Endometrial microvascular endothelial cells (primary cell): Measurements from ENCODE around the gene RNF213. TPM values are rescaled to one million over a fixed set of nuclear protein-coding genes. Genes with fewer than 3 reads are reported as not detected.

Source experiments
- in situ Hi-C: cut with HindIII; loops from 2 replicates; pipeline ENCODE4 v1.10.0; 2017; ENCODE audit warnings: low sequenced_read_pairs, low pct_unique_long_range_greater_than_20kb; ENCODE audit errors: inconsistent ontology term
- total RNA-seq: library from RNA; depleted of rRNA; stranded (reverse); fragments of >200 nt; gene quantifications from one replicate; pipeline ENCODE4 v1.2.3, GENCODE V29; 2015; ENCODE audit errors: inconsistent ontology term

Gene RNF213
- total RNA-seq, 1 donor from 2014 or later: 80.8 TPM

DNA sequence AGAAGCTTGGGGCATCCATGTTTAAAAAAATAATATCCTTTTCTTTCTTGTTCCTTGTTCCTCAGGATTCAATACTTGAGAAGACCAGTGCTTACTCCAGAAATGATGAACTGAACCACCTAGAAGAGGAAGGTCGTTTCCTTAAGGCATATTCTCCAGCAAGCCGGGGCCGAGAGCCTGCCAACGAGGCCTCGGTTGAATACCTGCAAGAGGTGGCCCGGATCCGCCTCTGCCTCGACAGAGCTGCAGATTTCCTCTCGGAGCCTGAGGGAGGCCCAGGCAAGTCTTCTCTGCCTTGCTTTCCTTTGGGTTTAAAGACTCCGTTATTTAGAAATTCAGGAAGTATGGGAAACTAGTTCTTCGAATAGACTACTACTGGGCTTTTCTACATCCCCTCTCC is 111.8 kb downstream of the RNF213 start:
- in situ Hi-C loops: no loop called here

GRCh38 chr17:80372922-80373570 is 112.4 kb downstream of the RNF213 start:
- in situ Hi-C loops: no loop called here

GRCh38 chr17:80374039-80374731 is 113.5 kb downstream of the RNF213 start:
- in situ Hi-C loops: no loop called here

DNA sequence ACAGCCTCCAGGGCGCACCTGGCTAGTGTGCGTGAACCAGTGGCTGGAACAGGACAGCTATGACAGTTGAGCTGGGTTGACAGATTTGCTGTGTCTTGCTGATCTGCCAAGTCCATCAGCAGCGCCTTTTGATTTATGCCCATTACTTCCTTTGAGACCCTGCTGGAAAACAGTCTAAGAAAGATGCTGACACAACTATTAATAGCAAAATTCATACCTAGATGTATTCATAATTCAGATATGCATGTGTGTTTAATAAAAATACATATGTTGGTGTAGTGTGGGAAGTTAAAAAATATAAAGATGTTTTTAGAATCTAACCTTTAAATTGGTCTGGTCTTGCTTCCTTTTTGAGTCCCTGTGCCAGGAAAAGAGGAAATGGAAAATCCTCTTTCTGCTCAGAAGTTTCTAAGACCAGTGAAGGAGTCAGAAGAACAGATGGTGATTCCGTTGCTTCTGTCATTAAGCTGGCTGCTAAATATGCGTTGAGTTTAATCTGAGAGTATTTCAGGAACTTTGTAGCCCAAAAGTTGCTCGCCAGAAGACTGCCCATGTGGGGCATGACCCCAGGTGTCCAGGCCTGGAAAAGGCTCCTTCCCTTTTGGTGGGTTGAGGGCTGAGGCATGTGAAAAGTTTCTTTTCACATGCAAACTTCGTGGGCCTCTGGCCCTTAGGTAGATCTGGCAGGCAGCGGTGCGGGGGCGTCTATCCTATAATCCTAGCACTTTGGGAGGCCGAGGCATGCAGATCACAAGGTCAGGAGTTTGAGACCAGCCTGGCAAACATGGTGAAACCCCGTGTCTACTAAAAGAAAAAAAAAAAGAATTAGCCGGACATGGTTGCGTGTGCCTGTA is 114.3 kb downstream of the RNF213 start:
- in situ Hi-C loops: no loop called here

- in situ Hi-C loops: no loop called here
Measured at GRCh38 chr17:80376531-80376930, 115.9 kb downstream of the RNF213 start.

DNA sequence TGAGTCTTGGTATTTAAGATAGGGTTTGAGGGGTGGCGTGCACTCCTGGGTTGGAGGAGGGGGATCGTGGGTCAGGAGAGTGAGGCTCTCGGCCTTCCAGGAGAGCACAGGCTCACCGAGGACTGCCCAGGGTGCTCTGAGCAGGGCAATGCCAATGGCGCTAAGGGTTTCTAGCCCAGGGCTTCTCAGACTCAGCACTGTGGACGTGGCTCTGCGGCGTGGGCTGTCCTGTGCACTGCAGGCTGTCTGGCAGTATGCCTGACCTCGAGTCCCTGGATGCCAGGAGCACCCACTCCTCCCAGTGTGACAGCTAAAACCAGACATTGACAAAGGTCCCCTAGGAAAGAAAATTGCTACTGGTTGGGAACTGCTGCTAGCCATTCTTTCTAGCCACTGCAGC is 117.1 kb downstream of the RNF213 start:
- in situ Hi-C loops: no loop called here

- in situ Hi-C loops: no loop called here
Measured at GRCh38 chr17:80379348-80379747, 118.7 kb downstream of the RNF213 start.

DNA sequence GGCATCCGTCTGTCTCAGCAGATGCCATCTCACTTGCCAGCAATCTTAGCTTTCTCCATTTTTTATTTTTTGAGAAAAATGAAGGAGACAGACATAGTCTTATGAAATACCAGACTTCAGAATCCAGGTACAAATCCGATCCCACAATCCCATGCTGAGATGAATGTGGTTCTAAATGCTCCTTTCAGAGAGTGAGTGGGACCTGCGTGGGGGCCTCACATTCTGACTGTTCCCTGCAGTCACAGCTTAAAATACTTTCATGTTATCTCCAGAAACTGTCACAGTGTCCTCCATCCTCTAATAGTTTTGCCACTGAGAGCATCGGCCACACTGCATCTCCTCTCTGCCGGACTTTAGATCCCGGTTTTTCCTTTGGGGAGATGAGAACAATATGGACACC is 119.4 kb downstream of the RNF213 start:
- in situ Hi-C loops: no loop called here

GRCh38 chr17:80380555-80381002 is 119.9 kb downstream of the RNF213 start:
- in situ Hi-C loops: no loop called here

- in situ Hi-C loops: no loop called here
Measured at GRCh38 chr17:80381416-80381923, 120.8 kb downstream of the RNF213 start.

DNA sequence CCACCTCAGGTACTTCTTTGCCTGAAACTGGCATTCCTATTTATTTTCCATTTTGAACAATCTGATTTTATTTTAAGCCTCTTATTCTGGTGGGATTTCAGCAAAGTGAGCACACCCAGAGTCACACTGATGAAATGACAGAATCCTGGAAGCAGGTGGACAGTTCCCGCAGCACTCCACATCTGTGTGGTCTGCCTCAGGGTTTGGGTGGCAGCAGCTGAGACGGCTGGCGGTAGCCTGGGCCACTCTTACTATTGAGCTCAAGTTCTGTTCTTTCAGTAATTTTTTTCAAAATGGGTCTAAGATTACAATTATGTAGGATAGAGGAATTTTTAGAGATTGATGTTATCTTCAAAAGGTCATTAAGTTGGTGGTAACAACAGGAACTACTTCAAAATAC is 121.8 kb downstream of the RNF213 start:
- in situ Hi-C loops: no loop called here

- in situ Hi-C loops: no loop called here
Measured at GRCh38 chr17:80382956-80383355, 122.3 kb downstream of the RNF213 start.

DNA sequence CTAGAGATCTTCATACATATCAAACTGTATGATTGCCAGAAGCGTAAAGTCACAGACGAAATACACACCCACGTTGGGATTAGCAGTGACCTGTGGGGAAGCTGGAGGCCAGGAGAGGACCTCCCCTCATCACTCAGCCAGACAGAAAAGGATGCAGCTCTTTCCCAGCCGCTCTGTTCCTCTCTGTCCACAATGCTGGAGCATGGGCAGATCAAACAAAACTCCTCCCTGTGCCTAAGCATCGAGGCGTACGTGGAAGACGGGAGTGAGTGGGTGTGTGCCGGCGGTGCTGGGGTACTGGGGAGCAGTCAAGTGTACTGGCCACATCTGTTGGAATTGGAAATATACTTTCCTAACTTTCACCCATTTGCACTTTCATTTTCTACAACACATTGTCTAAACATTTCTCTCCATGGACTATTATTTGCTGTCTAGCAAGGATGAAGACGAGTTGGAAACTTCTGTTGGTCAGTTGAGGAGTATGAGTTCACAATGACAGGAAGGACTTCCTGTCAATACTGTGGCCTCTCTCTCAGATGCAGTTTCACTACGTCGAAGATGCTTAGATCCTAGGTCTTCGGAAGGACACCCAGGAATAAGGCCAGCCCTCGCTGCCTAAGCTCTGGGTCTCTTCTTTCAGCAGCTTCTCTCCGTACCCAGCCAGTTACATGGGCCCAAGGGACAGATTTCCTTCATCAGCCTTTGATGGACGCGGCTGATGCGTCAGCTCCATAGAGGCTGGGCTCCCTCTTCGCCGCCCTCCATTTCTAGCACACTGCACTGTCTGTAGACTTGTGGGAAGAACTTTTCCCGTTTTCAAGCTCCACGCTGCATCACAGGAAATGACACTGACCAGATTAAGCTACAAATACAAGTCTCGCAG is 123.7 kb downstream of the RNF213 start:
- in situ Hi-C loops: no loop called here

DNA sequence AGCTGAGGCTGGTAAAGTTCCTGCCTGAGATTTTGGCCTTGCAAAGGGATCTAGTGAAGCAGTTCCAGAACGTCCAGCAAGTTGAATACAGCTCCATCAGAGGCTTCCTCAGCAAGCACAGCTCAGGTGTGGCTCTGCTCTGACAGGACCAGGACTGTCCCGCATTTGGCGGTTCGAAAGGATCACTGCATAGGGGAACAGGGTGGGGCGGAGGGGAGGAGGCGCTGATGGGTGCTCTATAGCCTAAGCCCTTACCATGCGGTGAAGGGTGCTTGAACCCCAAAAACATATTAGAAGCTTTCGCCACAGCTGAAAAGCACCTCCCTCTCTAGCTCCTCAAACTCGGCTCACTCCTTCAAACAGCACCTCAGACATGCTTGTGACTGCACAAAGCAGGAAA is 124.4 kb downstream of the RNF213 start:
- in situ Hi-C loops: no loop called here

DNA sequence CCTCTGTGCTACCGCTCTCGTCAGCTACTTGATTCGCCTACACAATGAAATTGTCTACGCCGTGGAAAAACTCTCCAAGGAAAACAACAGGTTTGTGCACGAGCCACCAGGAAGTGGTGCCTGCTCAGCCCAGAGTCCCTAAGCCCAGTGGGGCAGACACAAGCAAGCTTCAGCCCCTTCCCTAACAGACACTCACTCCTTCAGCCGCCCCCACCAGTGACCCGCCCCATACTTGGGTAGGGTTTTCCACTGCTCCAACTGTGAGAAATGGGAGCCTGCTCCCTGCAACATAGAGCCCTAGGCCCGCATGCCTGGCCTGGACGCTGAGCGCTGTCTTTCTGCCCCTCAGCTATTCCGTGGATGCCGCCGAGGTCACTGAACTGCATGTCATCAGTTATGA is 125.7 kb downstream of the RNF213 start:
- in situ Hi-C loops: no loop called here

DNA sequence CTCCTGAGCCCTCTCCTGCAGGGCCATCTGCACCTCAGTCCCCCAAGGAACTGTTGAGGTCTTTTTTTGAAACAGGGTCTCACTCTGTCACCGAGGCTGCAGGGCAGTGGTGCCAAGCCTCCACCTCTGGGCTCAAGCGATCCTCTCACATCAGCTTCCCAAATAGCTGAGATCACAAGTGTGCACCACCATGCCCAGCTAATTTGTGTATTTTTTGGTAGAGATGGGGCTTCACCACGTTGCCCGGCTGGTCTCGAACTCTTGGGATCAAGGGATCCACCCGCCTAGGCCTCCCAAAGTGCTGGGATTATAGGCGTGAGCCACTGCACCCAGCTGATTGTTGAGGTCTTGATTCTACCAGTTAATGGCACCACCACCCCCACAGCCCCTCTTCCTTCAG is 126.4 kb downstream of the RNF213 start:
- in situ Hi-C loops: no loop called here

- in situ Hi-C loops: no loop called here
Measured at GRCh38 chr17:80388175-80388574, 127.5 kb downstream of the RNF213 start.

- in situ Hi-C loops: no loop called here
Measured at GRCh38 chr17:80388601-80389000, 127.9 kb downstream of the RNF213 start.
